GM19397 (cell line): ENCODE data around the gene EIF1AX.
"Not testable (repeated sequence)": the region's sequence is repeated elsewhere in the genome, so short reads cannot be mapped to it uniquely, and the experiment has no call there.

ENCODE experiments used
- ATAC-seq: cut with Tn5 transposase; IDR thresholded peaks from one replicate; pipeline ENCODE4 v1.9.1; 2021; ENCODE audit warnings: mild to moderate bottlenecking, moderate library complexity; ENCODE audit not compliant: unreplicated experiment

The EIF1AX gene

GRCh38 chrX:20141281-20142220, at the start of gene EIF1AX:
Gene EIF1AX (minus strand): TSS chrX:20141838. CDS start chrX:20141640, 198 bp downstream.
- peak; percentile 99 for ATAC-seq

DNA sequence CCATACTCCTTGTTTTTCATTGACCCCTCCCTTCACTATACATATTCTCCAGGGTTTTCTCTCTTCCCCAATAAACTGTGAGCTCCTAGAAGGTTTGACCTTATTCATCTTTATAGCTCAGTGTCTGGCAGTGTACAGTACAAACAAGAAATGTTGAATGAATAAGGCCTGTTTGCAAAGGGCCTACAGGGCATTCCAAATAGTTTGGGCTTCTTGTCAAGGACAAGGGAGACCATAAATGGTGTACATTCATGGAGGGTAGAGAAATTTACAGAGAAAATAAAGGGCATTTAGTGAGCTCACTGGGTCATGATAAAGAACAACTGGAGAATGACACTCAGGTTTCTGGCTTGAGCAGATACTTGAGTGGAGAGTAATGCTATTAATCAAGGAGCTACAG, 47.5 kb upstream of the EIF1AX start:
- no peak for ATAC-seq

- ATAC-seq, result peak; percentile 67
Observed at GRCh38 chrX:20181598-20182329, 40.1 kb upstream of the EIF1AX start.

DNA sequence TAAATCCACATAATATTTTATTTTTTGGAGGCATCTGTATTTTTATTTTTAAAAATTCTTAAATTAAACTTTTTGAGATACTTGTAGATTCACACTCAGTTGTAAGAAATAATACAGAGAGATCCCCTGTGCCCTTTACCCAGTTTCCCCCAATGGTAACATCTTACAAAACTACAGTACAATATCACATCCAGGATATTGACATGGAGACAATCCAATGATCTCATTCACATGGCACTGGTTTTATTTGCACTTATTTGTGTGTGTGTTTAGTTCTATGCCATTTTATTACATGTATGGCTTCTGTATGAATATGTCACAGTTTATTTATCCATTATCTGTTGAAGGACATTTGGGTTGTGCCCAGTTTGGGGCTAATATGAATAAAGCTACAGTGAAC, 35.5 kb upstream of the EIF1AX start:
- ATAC-seq, result no peak

GRCh38 chrX:20173856-20174255, 32.2 kb upstream of the EIF1AX start:
- ATAC-seq, result no peak

DNA sequence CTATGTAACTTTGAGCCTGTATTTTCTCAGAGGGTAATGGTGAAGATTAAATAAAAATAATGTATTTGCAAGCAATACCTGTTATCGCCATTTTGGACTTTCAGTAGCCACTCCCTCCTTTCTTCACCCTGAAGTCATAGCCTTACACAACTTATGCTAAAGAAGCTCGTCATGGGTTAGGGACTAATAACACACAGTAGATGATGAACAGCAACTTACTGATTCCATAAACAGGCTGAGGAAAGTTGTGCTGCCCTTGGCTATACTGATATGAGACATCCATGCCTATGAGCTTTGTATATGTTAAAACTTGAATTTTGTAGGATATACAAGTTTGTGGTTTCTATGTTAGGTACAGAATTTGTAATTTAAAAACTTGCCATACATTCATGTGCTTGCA, 31.7 kb upstream of the EIF1AX start:
- no peak for ATAC-seq

- ATAC-seq, result no peak
Observed at GRCh38 chrX:20171887-20172286, 30.2 kb upstream of the EIF1AX start.

GRCh38 chrX:20162516-20162915, 20.9 kb upstream of the EIF1AX start:
- not testable (repeated sequence) for ATAC-seq

GRCh38 chrX:20159797-20160385, 18.3 kb upstream of the EIF1AX start:
- ATAC-seq, result no peak

DNA sequence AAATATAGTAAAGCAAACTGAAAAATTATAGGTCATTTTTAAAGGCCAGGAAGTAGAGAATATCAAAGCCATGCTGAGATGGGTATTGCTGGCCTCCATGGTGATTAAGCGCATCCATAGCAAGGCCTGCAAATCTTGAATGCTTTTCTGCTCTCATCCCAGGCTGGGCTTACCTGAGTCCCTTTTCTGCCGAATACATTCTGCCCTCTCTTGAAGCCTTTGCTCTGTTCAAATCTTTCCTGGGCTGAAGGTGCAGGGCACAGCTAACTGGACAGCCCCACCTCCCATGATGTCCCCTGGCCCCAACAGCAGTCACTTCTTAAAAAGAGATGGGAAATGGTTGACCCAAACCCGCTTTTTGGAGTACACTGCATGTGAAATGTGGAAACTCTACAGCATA, 10.1 kb upstream of the EIF1AX start:
- ATAC-seq, result no peak

- ATAC-seq, result no peak
Observed at GRCh38 chrX:20149326-20149725, 7.7 kb upstream of the EIF1AX start.

DNA sequence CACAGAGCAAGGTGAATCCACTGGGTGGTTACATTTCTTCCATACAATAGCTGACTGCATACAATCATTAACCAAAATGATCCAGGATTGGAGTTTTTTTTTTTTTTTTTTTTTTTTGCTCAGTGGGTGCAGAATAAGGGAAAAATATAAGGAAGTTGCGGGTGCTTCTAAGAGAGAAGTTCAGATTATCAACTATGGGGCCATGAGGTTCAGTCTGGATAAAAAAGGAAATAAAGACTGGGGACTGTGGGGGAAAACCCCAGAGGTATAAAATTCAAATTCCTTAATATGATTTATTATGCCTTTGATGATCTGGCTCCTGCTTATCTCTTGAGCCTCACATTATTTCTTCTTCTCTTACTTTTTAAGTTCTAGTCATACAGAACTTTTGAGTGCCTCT, 5.9 kb upstream of the EIF1AX start:
- ATAC-seq, result no peak

DNA sequence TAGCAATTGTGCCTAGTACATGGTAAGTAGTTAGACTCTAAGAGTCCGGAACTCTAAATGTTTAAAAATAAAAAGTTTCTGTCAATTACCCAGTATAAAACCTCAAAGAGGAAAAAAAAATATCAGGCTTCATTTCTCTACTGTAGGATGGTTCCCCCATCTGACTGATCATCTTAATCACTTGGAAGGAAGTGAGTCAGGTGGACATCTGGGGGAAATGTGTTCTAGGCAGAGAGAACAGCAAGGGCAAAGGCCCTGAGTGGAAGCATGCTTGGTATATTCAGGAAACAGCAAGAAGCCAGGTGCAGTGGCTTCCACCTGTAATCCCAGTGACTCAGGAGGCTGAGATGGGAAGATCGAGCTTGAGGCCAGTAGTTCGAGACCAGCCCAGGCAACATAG, 2.9 kb upstream of the EIF1AX start:
- no peak for ATAC-seq

GRCh38 chrX:20143561-20143960, 1.9 kb upstream of the EIF1AX start:
- ATAC-seq, result no peak

GRCh38 chrX:20143111-20143510, 1.5 kb upstream of the EIF1AX start:
- no peak for ATAC-seq

GRCh38 chrX:20140420-20140819, 1.2 kb downstream of the EIF1AX start:
- ATAC-seq, result no peak

- no peak for ATAC-seq
Observed at GRCh38 chrX:20139966-20140365, 1.7 kb downstream of the EIF1AX start.

DNA sequence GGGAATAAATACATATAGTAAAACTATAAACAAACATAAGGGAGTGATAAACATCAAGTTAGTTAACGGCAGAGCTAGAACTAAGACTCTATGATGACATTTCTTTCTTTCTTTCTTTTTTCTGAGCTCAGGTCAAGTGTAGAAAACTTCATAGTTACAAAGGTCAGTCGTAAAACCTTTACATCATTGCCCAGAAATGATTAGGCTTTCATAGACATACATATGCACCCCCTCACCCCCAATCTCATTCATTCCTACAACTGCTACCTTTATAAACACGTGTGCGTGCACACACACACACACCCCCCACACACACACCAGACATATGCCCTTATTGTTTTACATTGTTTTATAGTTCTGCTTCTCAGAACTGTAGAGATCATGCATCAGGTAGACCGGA, 5.7 kb downstream of the EIF1AX start:
- no peak for ATAC-seq

- no peak for ATAC-seq
Observed at GRCh38 chrX:20132666-20133065, 9.0 kb downstream of the EIF1AX start.

- no peak for ATAC-seq
Observed at GRCh38 chrX:20130357-20130756, 11.3 kb downstream of the EIF1AX start.

- ATAC-seq, result no peak
Observed at GRCh38 chrX:20129547-20129946, 12.1 kb downstream of the EIF1AX start.

- no peak for ATAC-seq
Observed at GRCh38 chrX:20128670-20129069, 13.0 kb downstream of the EIF1AX start.
